HG03521 (cell line): ENCODE data around the gene ARPP19.
"Not testable (repeated sequence)": the region's sequence is repeated elsewhere in the genome, so short reads cannot be mapped to it uniquely, and the experiment has no call there.

ENCODE experiments used
- ATAC-seq: cut with Tn5 transposase; IDR thresholded peaks from one replicate; pipeline ENCODE4 v1.9.1; 2021; ENCODE audit warnings: mild to moderate bottlenecking, moderate library complexity; ENCODE audit not compliant: unreplicated experiment

ARPP19 gene, protein sequence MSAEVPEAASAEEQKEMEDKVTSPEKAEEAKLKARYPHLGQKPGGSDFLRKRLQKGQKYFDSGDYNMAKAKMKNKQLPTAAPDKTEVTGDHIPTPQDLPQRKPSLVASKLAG

DNA sequence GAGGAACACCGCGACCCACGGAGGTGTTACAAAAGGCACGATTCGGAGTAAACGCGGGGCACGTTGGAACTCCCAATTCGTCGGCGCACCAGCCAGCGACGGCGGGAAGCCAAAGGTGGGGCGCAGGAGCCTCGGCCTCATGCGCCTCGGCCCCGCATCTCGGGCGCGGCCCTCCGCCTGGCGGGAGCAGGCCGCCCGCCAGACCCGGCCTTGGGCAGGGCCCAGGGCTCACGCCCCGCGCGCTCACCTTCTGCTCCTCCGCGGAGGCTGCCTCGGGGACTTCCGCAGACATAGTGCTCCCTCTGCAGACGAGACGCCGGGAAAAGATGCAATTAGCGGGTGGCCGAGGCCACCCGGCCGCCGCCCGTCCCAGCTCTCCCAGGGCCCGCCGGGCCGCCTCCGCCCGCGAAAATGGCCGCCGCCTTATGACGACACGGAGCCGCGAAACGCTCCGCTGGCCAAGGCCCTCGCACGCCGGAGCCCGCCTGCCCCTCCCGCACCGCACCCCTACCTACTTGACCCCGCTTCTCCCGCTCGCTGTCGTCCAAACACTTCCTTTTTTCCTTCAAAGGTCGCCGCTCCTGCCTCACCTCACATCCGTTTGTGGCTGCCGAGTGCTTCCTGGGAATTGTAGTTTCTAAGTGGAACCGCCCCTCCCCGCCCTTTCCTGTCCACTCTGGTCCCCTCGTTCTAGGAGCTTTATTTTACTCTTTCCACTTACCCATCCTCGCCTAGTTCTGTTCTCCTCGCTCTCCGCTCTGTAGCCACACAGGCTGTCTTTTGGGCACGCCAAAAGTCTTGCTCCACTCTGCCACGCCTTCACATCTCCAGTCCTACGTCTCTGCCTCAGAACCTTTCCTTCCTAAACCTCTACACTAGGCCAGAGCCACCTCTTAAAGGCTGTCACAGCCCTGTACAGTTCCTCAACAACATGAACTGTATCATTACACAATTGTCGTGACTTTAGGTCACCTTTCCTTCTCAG is at the start of gene ARPP19:
ARPP19 (minus strand) TSS at position 430 of the 985 bp plus-strand sequence; CDS start at position 292, 138 bp downstream.
- ATAC-seq, result peak; percentile 77

DNA sequence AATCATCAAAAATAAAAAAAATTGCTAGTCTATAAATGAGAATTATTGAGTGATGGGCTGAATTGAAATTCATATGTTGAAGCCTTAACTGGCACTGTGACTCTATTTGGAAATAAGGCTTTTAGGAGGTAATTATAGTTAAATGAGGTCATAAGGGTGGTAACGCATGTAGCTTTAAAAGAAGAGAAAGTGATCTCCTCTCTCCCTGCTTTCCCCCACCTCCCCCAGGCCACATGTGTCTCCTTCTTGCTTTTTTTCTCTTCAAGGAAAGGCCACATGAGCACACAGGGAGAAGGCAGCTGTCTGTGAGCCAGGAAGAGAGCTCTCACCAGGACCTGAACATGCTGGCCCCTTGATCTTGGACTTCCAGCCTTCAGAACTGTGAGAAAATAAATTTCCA is 48.2 kb upstream of the ARPP19 start:
- no peak for ATAC-seq

DNA sequence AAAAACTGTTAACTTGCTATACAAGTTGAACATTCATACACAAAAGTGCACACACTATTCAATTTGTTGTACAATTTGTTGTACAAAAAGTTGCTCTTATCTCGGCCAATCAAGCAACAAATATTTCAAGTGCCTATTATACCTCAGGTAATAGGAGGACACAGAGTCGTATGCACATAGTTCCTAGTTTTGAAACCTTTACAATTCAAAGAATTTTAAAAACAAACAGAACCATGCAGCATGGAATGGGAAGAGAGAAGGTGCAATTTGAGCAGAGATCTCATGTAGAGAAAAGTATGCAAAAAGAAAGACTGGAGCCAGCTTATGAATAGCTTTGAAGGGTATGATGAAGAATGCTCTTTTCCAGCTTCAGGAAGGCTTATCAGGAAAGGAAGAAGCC is 46.5 kb upstream of the ARPP19 start:
- ATAC-seq, result no peak

DNA sequence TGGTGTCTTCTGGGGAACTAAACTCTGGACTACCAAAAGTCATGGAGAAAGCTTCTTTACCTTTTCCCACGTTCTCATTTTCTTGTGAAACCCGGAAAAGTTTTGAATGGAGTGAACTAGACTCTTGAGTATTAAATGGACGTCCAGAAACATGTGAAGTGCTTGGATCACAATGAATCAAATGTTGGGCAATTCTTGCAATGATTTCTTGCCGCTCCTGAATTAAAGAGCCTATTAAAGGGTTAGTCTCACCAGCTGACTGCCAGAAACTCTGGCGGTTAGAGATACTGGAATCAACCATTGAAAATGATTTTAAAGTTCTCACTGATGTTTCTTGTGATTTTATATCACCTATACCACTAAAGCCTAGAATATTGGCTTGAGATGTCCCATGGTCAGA is 40.8 kb upstream of the ARPP19 start:
- no peak for ATAC-seq

DNA sequence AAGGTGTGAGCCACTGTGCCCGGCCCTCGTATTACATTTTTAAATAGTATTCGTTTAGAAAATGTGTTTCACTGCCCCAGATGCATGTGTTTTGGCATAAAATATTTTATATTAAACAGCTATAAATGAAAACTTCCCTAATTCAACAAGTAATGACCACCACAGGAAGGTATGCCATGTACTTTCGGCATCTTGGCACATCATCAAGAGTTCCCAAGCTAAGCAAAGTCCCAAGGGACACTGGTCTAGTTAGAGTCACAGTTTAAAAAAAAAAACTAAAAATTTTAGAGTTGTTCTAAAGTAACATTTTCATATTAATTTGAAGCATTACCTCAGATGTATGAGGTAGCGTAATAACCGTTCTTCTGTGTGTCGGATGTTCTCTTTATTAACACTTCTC is 15.6 kb upstream of the ARPP19 start:
- ATAC-seq, result no peak

DNA sequence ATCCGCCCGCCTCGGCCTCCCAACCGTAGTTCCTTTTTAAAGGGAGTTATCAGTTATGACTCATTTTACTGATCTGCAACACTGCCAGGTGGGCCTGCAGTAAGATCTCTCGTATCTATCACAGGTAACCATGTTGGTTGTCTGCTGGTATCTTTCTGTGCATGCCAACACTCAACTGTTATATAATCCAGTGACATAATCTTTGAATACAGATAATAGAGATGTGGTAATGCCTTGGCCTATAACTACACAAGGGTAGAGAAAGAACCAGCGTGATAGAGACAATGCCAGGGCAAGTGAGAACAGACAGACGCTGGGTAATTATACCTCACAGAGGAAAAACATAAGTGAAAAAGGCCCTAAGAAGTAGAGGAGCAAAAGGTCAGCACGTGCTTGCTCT is 11.0 kb upstream of the ARPP19 start:
- no peak for ATAC-seq

DNA sequence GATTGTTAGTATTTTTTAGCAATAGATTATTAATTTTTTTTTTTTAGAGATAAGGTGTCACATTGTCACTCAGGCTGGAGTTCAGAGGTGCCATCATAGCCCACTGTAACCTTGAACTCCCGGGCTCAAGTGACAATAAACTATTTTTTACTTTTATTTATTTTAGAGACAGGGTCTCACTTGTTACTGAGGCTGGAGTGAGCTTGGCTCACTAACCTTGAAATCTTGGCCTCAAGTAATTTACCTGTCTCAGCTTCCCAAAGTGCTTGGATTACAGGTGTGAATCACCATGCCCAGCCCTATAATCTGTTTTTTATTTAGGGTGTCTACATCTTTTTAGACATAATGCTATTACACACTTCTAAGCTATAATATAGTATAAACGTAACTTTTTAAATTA is 7.9 kb upstream of the ARPP19 start:
- ATAC-seq, result no peak

DNA sequence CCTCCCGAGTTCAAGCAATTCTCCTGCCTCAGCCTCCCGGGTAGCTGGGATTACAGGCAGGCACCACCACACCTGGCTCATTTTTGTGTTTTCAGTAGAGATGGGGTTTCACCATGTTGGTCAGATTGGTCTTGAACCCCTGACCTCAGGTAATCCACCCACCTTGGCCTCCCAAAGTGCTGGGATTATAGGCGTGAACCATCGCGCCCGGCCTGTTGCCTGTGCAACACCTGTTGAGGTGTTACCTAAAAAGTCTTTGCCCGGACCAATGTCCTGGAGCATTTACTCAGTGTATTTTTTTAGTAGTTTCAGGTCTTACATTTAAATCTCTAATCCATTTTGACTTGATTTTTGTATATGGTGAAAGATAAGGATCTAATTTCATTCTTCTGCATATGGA is 6.7 kb upstream of the ARPP19 start:
- ATAC-seq, result not testable (repeated sequence)

DNA sequence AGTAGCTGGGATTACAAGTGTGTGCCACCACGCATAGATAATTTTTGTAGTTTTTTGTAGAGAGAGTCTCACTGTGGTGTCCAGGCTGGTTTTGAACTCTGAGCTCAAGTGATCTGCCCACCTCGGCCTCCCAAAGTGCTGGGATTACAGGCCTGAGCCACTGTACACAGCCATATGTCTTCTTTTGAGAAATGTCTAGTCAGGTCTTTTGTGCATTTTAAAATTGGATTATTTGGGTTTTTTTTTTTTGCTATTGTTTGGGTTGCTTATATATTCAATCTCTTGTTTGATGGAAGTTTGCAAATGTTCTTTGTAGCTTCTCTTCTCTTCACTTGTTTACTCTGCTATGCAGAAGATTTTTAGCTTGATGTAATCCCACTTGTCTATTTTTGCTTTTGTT is 6.2 kb upstream of the ARPP19 start:
- no peak for ATAC-seq

DNA sequence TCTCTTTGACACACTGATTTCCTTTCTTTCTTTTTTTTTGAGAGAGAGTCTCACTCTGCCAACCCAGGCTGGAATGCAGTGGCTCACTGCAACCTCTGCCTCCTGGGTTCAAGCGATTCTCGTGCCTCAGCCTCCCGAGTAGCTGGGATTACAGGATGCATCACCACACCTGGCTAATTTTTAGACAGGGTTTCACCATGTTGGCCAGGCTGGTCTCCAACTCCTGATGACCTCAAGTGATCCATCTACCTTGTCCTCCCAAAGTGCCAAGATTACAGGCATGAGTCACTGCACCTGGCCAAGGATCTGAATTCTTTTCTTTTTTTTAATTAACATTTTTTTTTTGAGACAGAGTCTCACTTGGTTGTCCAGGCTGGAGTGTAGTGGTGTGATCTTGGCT is 5.8 kb upstream of the ARPP19 start:
- not testable (repeated sequence) for ATAC-seq

DNA sequence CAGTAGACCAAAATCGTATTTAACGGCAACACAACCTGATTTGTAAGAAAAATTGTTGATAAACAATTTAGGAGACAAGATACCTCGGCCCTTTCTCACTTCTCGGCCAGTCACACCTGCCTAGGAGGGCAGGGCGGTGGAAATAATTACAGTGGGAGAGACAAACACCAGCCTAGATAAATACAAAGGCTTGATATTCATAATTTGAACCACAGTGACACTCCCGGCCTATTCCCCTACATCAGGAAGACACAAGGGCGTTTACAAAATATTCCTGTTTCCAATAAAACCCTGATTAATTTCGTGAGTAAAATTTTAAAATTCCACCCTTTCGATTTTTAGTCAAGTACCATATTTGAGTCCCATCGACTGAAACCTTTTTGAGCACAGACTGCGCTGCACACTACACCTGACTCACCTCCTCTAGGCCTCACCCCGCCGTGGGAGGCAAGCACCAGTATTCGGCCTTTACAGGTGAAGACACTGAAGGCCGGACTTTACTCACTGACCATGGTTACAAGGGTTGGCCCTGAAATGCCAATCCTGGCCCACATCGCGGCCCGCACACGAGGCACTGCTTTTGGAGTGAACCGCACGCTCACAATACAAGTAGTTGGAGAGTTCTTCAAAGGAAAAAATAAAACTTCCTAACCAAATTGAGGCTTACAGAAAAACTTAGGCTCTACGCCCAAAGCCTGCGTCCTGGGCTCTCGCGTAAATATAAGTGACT is 794 bp downstream of the ARPP19 start:
- ATAC-seq, result no peak

DNA sequence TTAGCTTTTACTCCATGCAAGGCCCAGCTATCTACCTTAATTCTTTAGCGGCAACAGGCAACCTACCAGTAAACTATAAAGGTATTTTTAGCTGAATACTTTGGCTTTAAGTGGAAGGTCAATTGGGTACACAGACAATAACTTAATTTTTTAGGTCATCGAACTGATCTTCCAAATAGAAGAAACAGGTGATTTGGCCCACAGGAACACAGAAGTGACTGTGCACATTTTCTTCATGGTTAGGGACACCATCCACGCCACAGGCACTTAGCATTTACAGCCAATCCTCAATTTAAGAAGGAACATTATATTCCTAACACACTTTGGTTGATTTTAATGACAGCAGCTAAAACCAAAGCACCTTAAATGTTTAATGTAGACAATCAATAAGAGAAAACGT is 1.9 kb downstream of the ARPP19 start:
- ATAC-seq, result no peak

DNA sequence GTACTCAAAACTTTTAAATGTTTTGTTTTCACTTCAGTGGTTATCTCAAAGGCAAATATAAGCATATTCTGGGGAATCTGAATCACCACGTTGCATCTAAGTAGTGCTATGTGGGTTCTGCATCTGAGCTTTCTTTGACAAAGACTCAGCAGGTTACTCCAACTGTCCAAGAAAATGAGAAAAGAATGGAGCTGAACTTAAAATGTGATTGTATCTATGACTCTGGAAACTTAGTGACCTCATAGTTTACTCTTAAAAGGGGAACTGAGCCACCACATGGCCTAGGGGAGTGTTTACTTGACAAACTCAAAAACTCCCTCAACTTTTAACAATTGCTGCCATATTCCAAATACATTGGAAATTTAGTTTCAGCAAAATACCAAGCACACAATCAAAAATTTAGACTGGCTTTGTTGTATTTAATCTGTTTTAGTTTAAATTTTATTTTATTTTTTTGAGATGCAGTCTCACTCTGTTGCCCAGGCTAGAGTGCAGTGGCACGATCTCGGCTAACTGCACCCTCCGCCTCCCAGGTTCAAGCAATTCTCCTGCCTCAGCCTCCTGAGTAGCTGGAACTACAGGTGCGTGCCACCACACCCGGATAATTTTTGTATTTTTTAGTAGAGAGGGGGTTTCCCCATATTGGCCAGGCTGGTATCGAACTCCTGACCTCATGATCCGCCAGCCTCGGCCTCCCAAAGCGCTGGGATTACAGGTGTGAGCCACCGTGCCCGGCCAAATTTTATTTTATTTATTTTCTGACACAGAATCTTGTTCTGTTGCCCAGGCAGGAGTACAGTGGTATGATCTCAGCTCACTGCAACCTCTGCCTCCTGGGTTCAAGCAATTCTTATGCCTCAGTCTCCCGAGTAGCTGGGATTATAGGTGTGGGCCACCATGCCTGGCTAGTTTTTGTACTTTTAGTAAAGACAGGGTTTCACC is 3.1 kb downstream of the ARPP19 start:
- ATAC-seq, result peak; percentile 39

DNA sequence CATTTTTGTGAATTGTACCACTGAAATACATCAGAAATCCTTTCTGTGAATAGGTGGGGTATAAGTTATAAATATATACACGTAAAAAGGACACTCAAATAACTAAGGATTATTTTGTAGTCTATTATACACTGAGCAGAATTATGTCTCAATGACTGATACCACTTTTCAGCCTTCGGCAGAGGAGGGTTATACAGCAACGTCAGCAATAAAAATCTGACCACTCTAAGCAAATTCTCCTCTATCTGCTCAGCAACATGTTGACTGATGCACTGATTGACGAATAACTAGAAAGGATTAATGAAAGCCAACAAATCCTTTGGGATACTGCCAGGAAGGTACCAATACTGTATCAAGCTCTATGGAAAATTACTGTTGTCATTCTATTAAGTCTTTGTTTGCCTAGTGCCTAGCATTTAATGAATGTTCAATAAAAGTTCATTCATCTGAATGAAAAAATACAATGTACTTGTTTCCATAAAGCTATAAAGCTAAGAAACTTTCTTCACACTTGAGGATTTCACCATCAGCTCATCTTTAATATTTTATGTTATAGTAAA is 5.2 kb downstream of the ARPP19 start:
- no peak for ATAC-seq

DNA sequence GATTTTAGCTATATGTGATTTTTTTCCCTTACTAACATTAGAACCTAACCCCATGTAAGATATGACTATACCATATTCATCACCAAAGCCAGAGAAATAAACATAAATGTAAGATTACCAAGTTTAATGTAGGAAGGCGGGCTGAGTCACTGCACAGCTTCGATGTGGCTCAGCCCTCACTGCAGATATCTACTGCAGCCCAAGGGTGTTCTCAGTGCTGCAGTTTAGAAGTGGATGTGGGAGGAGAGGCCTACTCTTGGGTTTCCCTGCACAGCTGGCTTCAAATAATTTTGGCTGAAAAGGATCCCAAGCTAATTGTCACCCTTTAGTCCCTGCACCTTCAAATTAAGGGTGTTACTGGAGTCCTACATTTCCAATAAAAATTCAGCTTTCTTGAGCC is 9.3 kb downstream of the ARPP19 start:
- ATAC-seq, result no peak

DNA sequence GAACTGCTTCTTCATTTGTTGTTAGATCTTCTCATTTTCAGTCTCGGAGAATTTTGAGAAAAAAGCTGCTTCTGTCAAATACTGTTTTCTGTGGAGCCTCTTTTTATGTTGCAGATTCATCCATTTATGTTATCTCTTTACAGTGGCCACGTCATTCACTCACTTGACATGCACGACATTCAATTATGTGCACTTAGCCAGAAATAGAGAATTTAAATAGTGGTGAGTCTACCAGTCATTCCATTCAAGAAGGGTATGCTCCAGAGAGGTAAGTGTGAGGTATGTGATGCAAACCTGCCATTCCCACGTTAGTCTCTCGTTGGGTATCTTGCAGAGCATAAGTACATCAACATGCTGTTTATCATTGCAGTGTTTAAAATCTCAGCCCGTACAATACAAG is 9.8 kb downstream of the ARPP19 start:
- ATAC-seq, result no peak

DNA sequence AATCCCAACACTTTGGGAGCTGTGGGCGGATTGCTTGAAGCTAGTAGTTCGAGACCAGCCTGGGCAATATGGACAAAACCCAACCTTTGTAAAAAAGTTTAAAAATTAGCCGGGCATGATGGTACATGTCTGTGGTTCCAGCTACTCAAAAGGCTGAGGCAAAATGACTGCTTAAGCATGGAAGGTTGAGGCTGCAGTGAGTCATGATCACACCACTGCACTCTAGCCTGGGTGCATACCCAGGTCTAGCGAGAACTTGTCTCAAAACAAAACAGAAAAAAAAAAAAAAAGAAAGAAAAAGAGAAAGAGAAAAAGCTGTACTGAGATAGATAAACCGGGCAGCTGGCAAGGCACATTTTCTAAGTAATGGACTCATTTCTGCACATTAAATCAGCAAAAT is 10.6 kb downstream of the ARPP19 start:
- peak; percentile 78 for ATAC-seq

DNA sequence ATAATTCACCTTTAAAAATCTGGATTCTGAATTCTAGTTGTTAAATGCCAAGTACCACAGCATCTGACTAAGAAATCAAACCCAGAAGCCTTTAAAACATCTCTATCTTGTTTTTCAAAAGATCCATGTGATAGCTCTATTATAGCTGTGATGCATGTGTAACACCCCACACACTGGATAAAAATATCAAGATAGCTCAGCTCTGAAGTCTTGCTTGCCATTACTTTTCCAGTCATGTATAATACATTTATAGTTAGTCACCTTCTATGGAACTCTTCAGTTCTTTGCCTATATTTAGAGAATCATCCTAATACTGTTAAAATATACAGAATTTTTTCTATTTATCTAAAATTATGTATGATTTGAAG is 11.6 kb downstream of the ARPP19 start:
- ATAC-seq, result no peak

DNA sequence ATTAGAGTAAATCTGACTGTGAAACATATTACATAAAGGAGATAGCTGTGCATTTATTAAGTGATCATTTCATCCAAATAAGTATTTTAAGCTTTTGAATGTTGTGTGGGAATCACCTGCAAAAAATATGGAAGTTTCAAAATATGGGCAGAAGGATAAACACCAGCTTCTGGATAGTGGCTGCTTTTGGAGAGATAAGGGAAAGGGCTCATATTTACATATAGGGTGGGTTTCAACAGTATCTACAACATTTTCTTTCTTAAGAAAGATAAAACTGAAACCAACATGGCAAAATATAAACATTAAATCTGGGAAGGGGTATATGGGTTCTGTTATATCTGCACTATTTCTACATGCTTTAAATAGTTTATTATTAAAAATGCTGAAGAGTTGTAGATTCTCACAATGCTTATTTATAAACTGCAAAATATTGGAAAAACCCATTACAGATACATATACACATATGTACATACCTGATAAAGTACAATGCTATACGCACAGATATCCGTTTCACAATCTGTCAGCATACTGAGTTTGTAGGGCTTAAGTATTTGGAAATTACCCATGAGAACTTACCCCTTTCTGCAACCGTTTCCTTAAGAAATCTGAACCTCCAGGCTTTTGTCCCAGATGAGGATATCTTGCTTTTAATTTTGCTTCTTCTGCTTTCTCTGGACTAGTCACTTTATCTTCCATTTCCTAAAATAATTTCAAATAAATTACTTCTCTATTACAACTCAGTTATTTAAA is 12.1 kb downstream of the ARPP19 start:
- no peak for ATAC-seq

DNA sequence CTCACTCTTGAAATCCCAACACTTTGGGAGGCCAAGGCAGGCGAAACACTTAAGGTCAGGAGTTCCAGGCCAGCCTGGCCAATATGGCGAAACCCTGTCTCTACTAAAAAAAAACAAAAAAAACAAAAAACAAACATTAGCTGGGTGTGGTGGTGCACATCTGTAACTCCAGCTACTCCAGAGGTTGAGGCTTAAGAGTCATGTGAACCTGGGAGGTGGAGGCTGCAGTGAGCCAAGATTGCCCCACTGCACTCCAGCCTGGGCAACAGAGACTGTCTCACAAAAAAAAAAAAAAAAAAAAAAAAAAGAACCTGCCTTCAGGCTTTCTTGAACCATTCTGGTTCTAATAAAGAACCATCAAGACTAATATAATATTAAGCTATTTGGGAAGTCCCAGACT is 16.5 kb downstream of the ARPP19 start:
- no peak for ATAC-seq
